ENCODE data around the gene CCDC92B. TPM values are rescaled to one million over a fixed set of nuclear protein-coding genes. Genes with fewer than 3 reads are reported as not detected.

The CCDC92B gene
- total and polyA plus RNA-seq, 2 experiments from 2014 or later = not detected

DNA sequence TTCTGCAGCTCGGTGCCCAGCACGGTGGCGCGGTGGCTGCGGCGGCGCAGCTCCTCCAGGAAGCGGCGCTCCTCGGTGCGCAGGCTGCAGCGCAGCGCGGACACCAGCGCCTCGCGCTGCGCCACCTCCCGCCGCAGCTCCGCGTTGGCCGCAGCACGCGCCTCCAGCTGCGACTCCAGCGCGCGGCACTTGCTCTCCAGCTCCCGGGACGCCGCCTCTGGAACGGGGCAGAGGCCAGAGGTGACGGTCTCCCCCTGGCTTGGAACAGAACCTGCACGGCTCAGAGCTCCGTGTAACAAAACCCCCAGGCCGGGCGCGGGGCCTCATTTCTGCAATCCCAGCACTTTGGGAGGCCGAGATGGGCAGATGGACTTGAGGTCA is 24.7 kb downstream of the CCDC92B start:
- Histone ChIP-seq H3K4me2 (ENCODE audit: unreplicated experiment) (peak overlapping the region; percentile 53), H2AFZ (no peak overlapping the region), H3K9ac (no peak overlapping the region), H3F3A (ENCODE audit: insufficient read depth) (no peaks in the 10 kb centered on the region), H3K27ac (no peak overlapping the region), H3K9me2 (ENCODE audit: insufficient read depth) (no peaks in the 10 kb centered on the region), H4K20me1 (ENCODE audit: insufficient read depth) (no peaks in the 10 kb centered on the region), H3K36me3 (ENCODE audit: low read depth) (no peaks in the 10 kb centered on the region), H3K4me1 (ENCODE audit: insufficient read depth) (no peaks in the 10 kb centered on the region), H3K79me2 (ENCODE audit: insufficient read depth) (no peaks in the 10 kb centered on the region), H3K27me3 (replicated peaks; ENCODE audit: insufficient read depth) (peaks cover 11% of the 10 kb centered on the region), H3K9me3 (ENCODE audit: low read depth) (no peaks in the 10 kb centered on the region), H3K4me3 (peak overlapping the region; percentile 51; the same call in 1 of the 2 replicates)
- in situ Hi-C loops (cut with MboI) = no loop called here
- WGBS, 2 experiments (ENCODE audit: low coverage in 1 of 2, low lambda C conversion rate in 2 of 2, missing lambda C conversion rate in 2 of 2) = 4% methylated on average over 28 to 34 of the region's 40 CpGs
- peak; percentile 61 for DNase-seq
- TF ChIP-seq EZH2 (IDR thresholded peaks at IDR 0.05; ENCODE audit: insufficient read depth, poor library complexity, severe bottlenecking) (no peak), EZH2phosphoT487 (IDR thresholded peaks at IDR 0.05; ENCODE audit: insufficient read depth, low read depth) (no peak)

DNA sequence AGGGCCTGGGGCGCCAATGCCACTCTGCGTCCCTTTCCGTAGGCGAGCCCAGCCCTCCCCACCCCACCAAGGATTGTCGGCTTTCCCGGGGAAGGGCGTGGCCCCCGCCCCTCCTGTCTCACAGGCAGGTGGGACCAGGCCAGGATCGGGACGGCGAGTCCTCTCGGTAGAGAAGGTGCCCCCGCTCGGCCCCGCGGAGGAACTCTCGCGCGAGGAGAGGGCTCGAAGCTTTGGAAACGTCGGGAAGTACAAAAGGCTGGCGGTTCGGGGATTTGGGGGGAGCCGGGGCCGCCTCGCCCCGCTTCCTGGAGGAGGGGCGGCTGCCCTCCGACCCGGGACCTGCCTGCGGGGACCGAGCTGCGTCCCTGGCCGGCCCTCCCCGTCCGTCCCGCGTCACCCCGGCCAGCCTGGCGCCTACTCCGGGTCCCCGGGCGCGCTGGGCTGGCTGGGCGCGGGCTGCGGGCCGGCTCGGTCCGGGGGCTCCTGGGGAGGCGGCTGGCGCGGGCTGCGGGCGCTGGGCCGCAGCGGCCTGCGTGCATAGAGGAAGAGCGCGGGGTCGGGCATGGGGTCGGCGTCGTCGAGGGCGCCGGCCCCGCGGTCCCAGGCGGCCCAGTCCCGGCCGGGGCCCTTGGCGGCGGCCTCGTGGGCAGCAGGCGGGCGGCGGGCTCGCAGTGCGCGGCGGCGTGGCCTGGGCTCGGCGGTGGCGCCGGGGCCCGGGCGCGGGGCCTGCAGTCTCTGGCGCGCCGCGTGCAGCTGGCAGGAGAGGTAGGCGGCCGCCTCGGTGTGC is 25.3 kb downstream of the CCDC92B start:
- no peaks in the 10 kb centered on the region for H3K9me2 ChIP-seq (ENCODE audit: insufficient read depth)
- peak; percentile 26 for TF ChIP-seq EZH2 (IDR thresholded peaks at IDR 0.05; ENCODE audit: insufficient read depth, poor library complexity, severe bottlenecking)
- TF ChIP-seq EZH2phosphoT487 (IDR thresholded peaks at IDR 0.05; ENCODE audit: insufficient read depth, low read depth) = no peak
- H3K4me1 ChIP-seq (ENCODE audit: insufficient read depth) = no peaks in the 10 kb centered on the region
- peak; percentile 27 for DNase-seq
- H3K4me2 ChIP-seq (ENCODE audit: unreplicated experiment) = peak overlapping the region; percentile 53
- WGBS, 2 experiments (ENCODE audit: low coverage in 1 of 2, low lambda C conversion rate in 2 of 2, missing lambda C conversion rate in 2 of 2) = 3 to 7% methylated on average over 43 to 57 of the region's 98 CpGs
- H3K4me3 ChIP-seq = peak overlapping the region; percentile 51; the same call in 1 of the 2 replicates
- no peaks in the 10 kb centered on the region for H4K20me1 ChIP-seq (ENCODE audit: insufficient read depth)
- no peak overlapping the region for H3K27ac ChIP-seq
- no peaks in the 10 kb centered on the region for H3K79me2 ChIP-seq (ENCODE audit: insufficient read depth)
- H3K36me3 ChIP-seq (ENCODE audit: low read depth) = no peaks in the 10 kb centered on the region
- no peaks in the 10 kb centered on the region for H3F3A ChIP-seq (ENCODE audit: insufficient read depth)
- H3K27me3 ChIP-seq (replicated peaks; ENCODE audit: insufficient read depth) = peaks cover 11% of the 10 kb centered on the region
- no peak overlapping the region for H2AFZ ChIP-seq
- in situ Hi-C loops (cut with MboI) = no loop called here
- H3K9me3 ChIP-seq (ENCODE audit: low read depth) = no peaks in the 10 kb centered on the region
- no peak overlapping the region for H3K9ac ChIP-seq

GRCh38 chr17:2723505-2723996 is 25.9 kb downstream of the CCDC92B start:
- Histone ChIP-seq H3K27me3 (replicated peaks; ENCODE audit: insufficient read depth) (peaks cover 11% of the 10 kb centered on the region), H3F3A (ENCODE audit: insufficient read depth) (no peaks in the 10 kb centered on the region), H4K20me1 (ENCODE audit: insufficient read depth) (no peaks in the 10 kb centered on the region), H3K9me2 (ENCODE audit: insufficient read depth) (no peaks in the 10 kb centered on the region), H3K9me3 (ENCODE audit: low read depth) (no peaks in the 10 kb centered on the region), H3K27ac (no peak overlapping the region), H3K36me3 (ENCODE audit: low read depth) (no peaks in the 10 kb centered on the region), H3K4me1 (ENCODE audit: insufficient read depth) (no peaks in the 10 kb centered on the region), H3K9ac (no peak overlapping the region), H3K79me2 (ENCODE audit: insufficient read depth) (no peaks in the 10 kb centered on the region), H2AFZ (no peak overlapping the region), H3K4me3 (no peak overlapping the region), H3K4me2 (ENCODE audit: unreplicated experiment) (no peak overlapping the region)
- in situ Hi-C loops (cut with MboI) = no loop called here
- TF ChIP-seq EZH2phosphoT487 (IDR thresholded peaks at IDR 0.05; ENCODE audit: insufficient read depth, low read depth) = no peak
- TF ChIP-seq EZH2 (IDR thresholded peaks at IDR 0.05; ENCODE audit: insufficient read depth, poor library complexity, severe bottlenecking) = no peak
- DNase-seq = no peak
- WGBS, 2 experiments (ENCODE audit: low coverage in 1 of 2, low lambda C conversion rate in 2 of 2, missing lambda C conversion rate in 2 of 2) = 9 to 15% methylated on average over 12 to 18 of the region's 18 CpGs

DNA sequence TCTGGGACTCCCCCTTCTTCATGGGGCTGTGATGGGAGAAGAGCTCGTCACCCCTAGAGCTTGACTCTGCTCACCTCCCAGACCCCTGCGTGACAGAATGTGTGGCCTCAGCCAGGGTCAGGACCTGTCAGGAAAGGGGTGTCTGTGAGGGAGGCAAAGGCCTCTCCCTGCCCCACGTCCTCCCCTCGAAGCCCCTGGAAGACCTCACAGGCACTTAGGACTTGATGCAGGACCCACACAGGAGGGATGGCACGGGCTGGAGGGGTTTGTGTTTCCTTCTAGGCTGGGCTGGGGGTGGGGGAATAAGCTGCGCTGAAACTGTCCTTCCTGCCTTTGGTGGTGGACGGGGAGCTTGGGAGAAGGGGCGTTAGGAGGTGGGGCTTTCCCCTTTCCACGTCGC is 26.8 kb downstream of the CCDC92B start:
- in situ Hi-C loops (cut with MboI) = no loop called here
- Histone ChIP-seq H3K4me1 (ENCODE audit: insufficient read depth) (no peaks in the 10 kb centered on the region), H3K27me3 (replicated peaks; ENCODE audit: insufficient read depth) (peaks cover 11% of the 10 kb centered on the region), H4K20me1 (ENCODE audit: insufficient read depth) (no peaks in the 10 kb centered on the region), H3K27ac (no peak overlapping the region), H3K9ac (no peak overlapping the region), H3K4me3 (no peak overlapping the region), H3K36me3 (ENCODE audit: low read depth) (no peaks in the 10 kb centered on the region), H3F3A (ENCODE audit: insufficient read depth) (no peaks in the 10 kb centered on the region), H2AFZ (no peak overlapping the region), H3K4me2 (ENCODE audit: unreplicated experiment) (no peak overlapping the region), H3K79me2 (ENCODE audit: insufficient read depth) (no peaks in the 10 kb centered on the region), H3K9me3 (ENCODE audit: low read depth) (no peaks in the 10 kb centered on the region), H3K9me2 (ENCODE audit: insufficient read depth) (no peaks in the 10 kb centered on the region)
- WGBS, 2 experiments (ENCODE audit: low coverage in 1 of 2, low lambda C conversion rate in 2 of 2, missing lambda C conversion rate in 2 of 2) = 52 to 60% methylated on average over 10 of the region's 10 CpGs
- no peak for DNase-seq
- TF ChIP-seq EZH2phosphoT487 (IDR thresholded peaks at IDR 0.05; ENCODE audit: insufficient read depth, low read depth) (no peak), EZH2 (IDR thresholded peaks at IDR 0.05; ENCODE audit: insufficient read depth, poor library complexity, severe bottlenecking) (no peak)
